HUDEP-2 (cell line): ENCODE measurements around the gene SMIM17.

ENCODE experiments used
- DNase-seq, 76 experiments: peaks; one replicate each; lab custom pipeline; 2025; ENCODE audit not compliant: unreplicated experiment in 76 of 76; lab: John Stamatoyannopoulos, UW

Gene SMIM17

GRCh38 chr19:56642711-56643459, at the start of gene SMIM17:
Gene SMIM17 (plus strand): TSS chr19:56643159. CDS start chr19:56645668, 2,509 bp downstream.
- no peak for DNase-seq

GRCh38 chr19:56594446-56594782, 48.5 kb upstream of the SMIM17 start:
- no peak for DNase-seq

- peak in 66 of 76 experiments; percentile 6 to 85 (median 55) for DNase-seq
These were observed 48.0 kb upstream of the SMIM17 start, which contains the start of gene ZNF71 for GRCh38 chr19:56594783-56595547. Gene ZNF71 (plus strand): TSS chr19:56595302. CDS start chr19:56601559, 6,257 bp downstream.

- DNase-seq: peak in 1 of 76 experiments; percentile 33
These were observed 47.4 kb upstream of the SMIM17 start for GRCh38 chr19:56595548-56595899.

GRCh38 chr19:56596676-56597075, 46.3 kb upstream of the SMIM17 start:
- no peak for DNase-seq

- no peak for DNase-seq
These were observed 45.3 kb upstream of the SMIM17 start for GRCh38 chr19:56597696-56598095.

- DNase-seq: no peak
These were observed 41.6 kb upstream of the SMIM17 start for GRCh38 chr19:56601375-56601774.

- no peak for DNase-seq
These were observed 39.1 kb upstream of the SMIM17 start for GRCh38 chr19:56603829-56604228.

- no peak for DNase-seq
These were observed 34.5 kb upstream of the SMIM17 start for GRCh38 chr19:56608274-56608964.

GRCh38 chr19:56611288-56611687, 31.7 kb upstream of the SMIM17 start:
- DNase-seq: no peak

GRCh38 chr19:56612737-56613136, 30.2 kb upstream of the SMIM17 start:
- no peak for DNase-seq

GRCh38 chr19:56613639-56614038, 29.3 kb upstream of the SMIM17 start:
- DNase-seq: no peak

GRCh38 chr19:56617531-56617930, 25.4 kb upstream of the SMIM17 start:
- DNase-seq: no peak

- DNase-seq: no peak
These were observed 23.8 kb upstream of the SMIM17 start for GRCh38 chr19:56619121-56619520.

GRCh38 chr19:56622374-56622773, 20.6 kb upstream of the SMIM17 start:
- no peak for DNase-seq

GRCh38 chr19:56623006-56623405, 20.0 kb upstream of the SMIM17 start:
- DNase-seq: no peak

- DNase-seq: no peak
These were observed 17.3 kb upstream of the SMIM17 start for GRCh38 chr19:56625708-56626107.

- no peak for DNase-seq
These were observed 9.9 kb upstream of the SMIM17 start for GRCh38 chr19:56633021-56633420.

GRCh38 chr19:56637976-56638555, 4.9 kb upstream of the SMIM17 start:
- peak in 42 of 76 experiments; percentile 4 to 62 (median 22) for DNase-seq

GRCh38 chr19:56639217-56639616, 3.7 kb upstream of the SMIM17 start:
- DNase-seq: peak in 4 of 76 experiments; percentile 1 to 14 (median 8)

- DNase-seq: no peak
These were observed 549 bp downstream of the SMIM17 start for GRCh38 chr19:56643460-56643955.
